Activated CD4-positive, alpha-beta T cell treated with anti-CD3 and anti-CD28 coated beads, Interleukin-2, amount 10 ng/mL, durations not matched to agents 24 days and 14 days (primary cell): ENCODE data around the gene GIPC2. TPM values are rescaled to one million over a fixed set of nuclear protein-coding genes. Genes with fewer than 3 reads are reported as not detected.
A peak's percentile ranks its signal among the peaks of the same experiment; 100 is the strongest.

Experiments
- DNase-seq: peaks from one replicate; pipeline ENCODE4 v3.0.0; 2022
- H3K27ac Mint-ChIP-seq: one replicate; pipeline ENCODE4 v1.8.0; 2022; ENCODE audit warnings: mild to moderate bottlenecking, mixed read lengths
- H3K27me3 Mint-ChIP-seq: one replicate; pipeline ENCODE4 v1.8.0; 2022; ENCODE audit warnings: mixed read lengths
- H3K36me3 Mint-ChIP-seq: one replicate; pipeline ENCODE4 v1.8.0; 2022; ENCODE audit warnings: low read depth, mild to moderate bottlenecking, mixed read lengths
- H3K4me1 Mint-ChIP-seq: one replicate; pipeline ENCODE4 v1.8.0; 2021; ENCODE audit warnings: mixed read lengths
- H3K4me3 Mint-ChIP-seq: one replicate; pipeline ENCODE4 v1.8.0; 2022; ENCODE audit warnings: mild to moderate bottlenecking, moderate library complexity, mixed read lengths
- H3K9me3 Mint-ChIP-seq: one replicate; pipeline ENCODE4 v1.8.0; 2021; ENCODE audit warnings: mixed read lengths
- intact Hi-C: fragments of 100-400 bp; cut with micrococcal nuclease; formaldehyde crosslinking; loops from one replicate; pipeline ENCODE4 v1.15.1; 2023
- total RNA-seq: library from RNA; stranded (reverse); gene quantifications from 2 replicates; pipeline ENCODE4 v1.2.3, GENCODE V29; 2022

The GIPC2 gene
- total RNA-seq, 1 donor from 2014 or later, result not detected

GRCh38 chr1:78045563-78045925 lies 222 bp upstream of the GIPC2 start:
- H3K9me3 Mint-ChIP-seq, result no peaks in the 10 kb centered on the region

GRCh38 chr1:78047106-78047505 lies 1.3 kb downstream of the GIPC2 start:
- intact Hi-C loops, result loop anchor here (2.0 to 10.0 kb wide), 2 partner anchors 68 to 364 kb away; partner anchors contain the start of gene ZZZ3
- H3K27ac Mint-ChIP-seq, result no peak overlapping the region
- no peaks in the 10 kb centered on the region for H3K36me3 Mint-ChIP-seq
- peaks cover 25% of the 10 kb centered on the region for H3K4me1 Mint-ChIP-seq
- no peak overlapping the region for H3K4me3 Mint-ChIP-seq
- H3K9me3 Mint-ChIP-seq, result no peaks in the 10 kb centered on the region
- H3K27me3 Mint-ChIP-seq, result peaks cover 49% of the 10 kb centered on the region
- DNase-seq, result no peak

More at GRCh38 chr1:78045563-78045925, 222 bp upstream of the GIPC2 start:
- Mint-ChIP-seq H3K27ac (no peak overlapping the region), H3K27me3 (peaks cover 47% of the 10 kb centered on the region), H3K4me1 (peaks cover 30% of the 10 kb centered on the region), H3K36me3 (no peaks in the 10 kb centered on the region), H3K4me3 (peak overlapping the region; percentile 81)
- DNase-seq, result no peak
- intact Hi-C loops, result loop anchor here (10.0 kb wide), 1 partner anchor 69 kb away; no protein-coding TSS in a partner anchor

GRCh38 chr1:78047631-78048030 lies 1.9 kb downstream of the GIPC2 start:
- intact Hi-C loops, result loop anchor here (2.0 to 10.0 kb wide), 2 partner anchors 67 to 365 kb away; partner anchors contain the start of gene ZZZ3
- H3K9me3 Mint-ChIP-seq, result no peaks in the 10 kb centered on the region
- peaks cover 48% of the 10 kb centered on the region for H3K27me3 Mint-ChIP-seq
- no peak overlapping the region for H3K27ac Mint-ChIP-seq
- H3K36me3 Mint-ChIP-seq, result no peaks in the 10 kb centered on the region
- no peak for DNase-seq
- peaks cover 25% of the 10 kb centered on the region for H3K4me1 Mint-ChIP-seq
- H3K4me3 Mint-ChIP-seq, result no peak overlapping the region

- Mint-ChIP-seq H3K4me1 (peaks cover 28% of the 10 kb centered on the region), H3K4me3 (no peak overlapping the region), H3K36me3 (no peaks in the 10 kb centered on the region), H3K9me3 (no peaks in the 10 kb centered on the region), H3K27ac (no peak overlapping the region), H3K27me3 (peaks cover 41% of the 10 kb centered on the region)
- peak; percentile 34 for DNase-seq
- intact Hi-C loops, result loop anchor here (10.0 kb wide), 1 partner anchor 66 kb away; no protein-coding TSS in a partner anchor
Observed at GRCh38 chr1:78048446-78048845, 2.7 kb downstream of the GIPC2 start.

- Mint-ChIP-seq H3K4me3 (no peak overlapping the region), H3K36me3 (no peaks in the 10 kb centered on the region), H3K9me3 (no peaks in the 10 kb centered on the region), H3K27me3 (peaks cover 36% of the 10 kb centered on the region), H3K4me1 (peaks cover 28% of the 10 kb centered on the region), H3K27ac (no peak overlapping the region)
- intact Hi-C loops, result loop anchor here (10.0 kb wide), 1 partner anchor 65 kb away; no protein-coding TSS in a partner anchor
- no peak for DNase-seq
Observed at GRCh38 chr1:78049396-78049795, 3.6 kb downstream of the GIPC2 start.

GRCh38 chr1:78051005-78051404 lies 5.2 kb downstream of the GIPC2 start:
- Mint-ChIP-seq H3K4me1 (peaks cover 20% of the 10 kb centered on the region), H3K27me3 (peaks cover 23% of the 10 kb centered on the region), H3K9me3 (peaks cover 7% of the 10 kb centered on the region), H3K27ac (no peak overlapping the region), H3K4me3 (no peak overlapping the region), H3K36me3 (no peaks in the 10 kb centered on the region)
- intact Hi-C loops, result no loop called here
- no peak for DNase-seq

- Mint-ChIP-seq H3K27ac (no peak overlapping the region), H3K4me3 (no peak overlapping the region), H3K36me3 (no peaks in the 10 kb centered on the region), H3K27me3 (peaks cover 11% of the 10 kb centered on the region), H3K4me1 (peaks cover 14% of the 10 kb centered on the region), H3K9me3 (peaks cover 7% of the 10 kb centered on the region)
- intact Hi-C loops, result no loop called here
- DNase-seq, result no peak
Observed at GRCh38 chr1:78052685-78053405, 7.1 kb downstream of the GIPC2 start.

GRCh38 chr1:78053498-78053897 lies 7.7 kb downstream of the GIPC2 start:
- peaks cover 11% of the 10 kb centered on the region for H3K4me1 Mint-ChIP-seq
- no peak overlapping the region for H3K27ac Mint-ChIP-seq
- no peaks in the 10 kb centered on the region for H3K36me3 Mint-ChIP-seq
- H3K27me3 Mint-ChIP-seq, result peaks cover 8% of the 10 kb centered on the region
- no peak for DNase-seq
- peaks cover 7% of the 10 kb centered on the region for H3K9me3 Mint-ChIP-seq
- H3K4me3 Mint-ChIP-seq, result no peak overlapping the region
- intact Hi-C loops, result no loop called here

- Mint-ChIP-seq H3K9me3 (peaks cover 7% of the 10 kb centered on the region), H3K27me3 (peaks cover 12% of the 10 kb centered on the region), H3K36me3 (no peaks in the 10 kb centered on the region), H3K4me3 (no peak overlapping the region), H3K27ac (no peak overlapping the region), H3K4me1 (peaks cover 8% of the 10 kb centered on the region)
- intact Hi-C loops, result no loop called here
- no peak for DNase-seq
Observed at GRCh38 chr1:78054559-78054958, 8.8 kb downstream of the GIPC2 start.

GRCh38 chr1:78054972-78055371 lies 9.2 kb downstream of the GIPC2 start:
- H3K4me3 Mint-ChIP-seq, result no peak overlapping the region
- H3K4me1 Mint-ChIP-seq, result peaks cover 8% of the 10 kb centered on the region
- no peak overlapping the region for H3K27ac Mint-ChIP-seq
- H3K36me3 Mint-ChIP-seq, result no peaks in the 10 kb centered on the region
- peaks cover 12% of the 10 kb centered on the region for H3K27me3 Mint-ChIP-seq
- peaks cover 7% of the 10 kb centered on the region for H3K9me3 Mint-ChIP-seq
- intact Hi-C loops, result no loop called here
- no peak for DNase-seq

GRCh38 chr1:78055565-78056132 lies 9.9 kb downstream of the GIPC2 start:
- Mint-ChIP-seq H3K9me3 (peaks cover 7% of the 10 kb centered on the region), H3K4me1 (peaks cover 8% of the 10 kb centered on the region), H3K27ac (no peak overlapping the region), H3K27me3 (peaks cover 14% of the 10 kb centered on the region), H3K4me3 (no peak overlapping the region), H3K36me3 (no peaks in the 10 kb centered on the region)
- no peak for DNase-seq
- intact Hi-C loops, result no loop called here

GRCh38 chr1:78058670-78059069 lies 12.9 kb downstream of the GIPC2 start:
- Mint-ChIP-seq H3K27me3 (peaks cover 15% of the 10 kb centered on the region), H3K27ac (no peak overlapping the region), H3K4me1 (peaks cover 6% of the 10 kb centered on the region), H3K4me3 (no peak overlapping the region), H3K9me3 (peaks cover 7% of the 10 kb centered on the region), H3K36me3 (no peaks in the 10 kb centered on the region)
- no peak for DNase-seq
- intact Hi-C loops, result no loop called here

GRCh38 chr1:78060857-78061563 lies 15.2 kb downstream of the GIPC2 start:
- no peak overlapping the region for H3K27ac Mint-ChIP-seq
- peaks cover 2% of the 10 kb centered on the region for H3K4me1 Mint-ChIP-seq
- H3K27me3 Mint-ChIP-seq, result peaks cover 27% of the 10 kb centered on the region
- no peak overlapping the region for H3K4me3 Mint-ChIP-seq
- no peaks in the 10 kb centered on the region for H3K36me3 Mint-ChIP-seq
- intact Hi-C loops, result no loop called here
- DNase-seq, result no peak
- H3K9me3 Mint-ChIP-seq, result peaks cover under 1% of the 10 kb centered on the region
